ENCODE data around the gene E2F1. TPM values are rescaled to one million over a fixed set of nuclear protein-coding genes. Genes with fewer than 3 reads are reported as not detected.
A peak's percentile ranks its signal among the peaks of the same experiment; 100 is the strongest.

The E2F1 gene
- total and polyA plus RNA-seq, 2 donors (not counting 3 experiments of a cell fraction or from before 2014, with no cell fraction given) = 20.7 to 29.6 TPM

GRCh38 chr20:33733654-33734576, 47.7 kb upstream of the E2F1 start:
- CTCF ChIA-PET = interaction anchor here (0.6 to 1.9 kb wide), 4 partner anchors 46 to 129 kb away, joined by 3 to 11 read pairs (median 6); no protein-coding TSS in a partner anchor
- no TSS peak for BruUV-seq (replicated peaks)
- TF ChIP-seq POLR2AphosphoS5 (IDR thresholded peaks at IDR 0.05; ENCODE audit: insufficient read depth, low read depth, low read length) (no peak), POLR2A (IDR thresholded peaks at IDR 0.05; ENCODE audit: low read depth, low read length) (no peak), JUN (IDR thresholded peaks at IDR 0.05; ENCODE audit: borderline replicate concordance, insufficient read depth, insufficient read length, low read depth) (no peak), MAX (IDR thresholded peaks at IDR 0.05; ENCODE audit: insufficient read depth, insufficient read length) (no peak), FOS (IDR thresholded peaks at IDR 0.05; ENCODE audit: borderline replicate concordance, insufficient read depth, low read length) (no peak), EZH2 (IDR thresholded peaks at IDR 0.05; ENCODE audit: borderline replicate concordance, low read depth, low read length, severe bottlenecking) (no peak), GATA2 (IDR thresholded peaks at IDR 0.05; ENCODE audit: insufficient read depth, insufficient read length, low read depth, low read length) (no peak), CTCF (IDR thresholded peaks at IDR 0.05; ENCODE audit: extremely low read depth in 1 of 2, insufficient read depth in 1 of 2, low read depth in 1 of 2, low read length in 2 of 2) (no peak), MYC (IDR thresholded peaks at IDR 0.05; ENCODE audit: low read depth, low read length) (no peak)
- Histone ChIP-seq H3K4me1 (ENCODE audit: control insufficient read depth, extremely low read depth, insufficient read depth, low read length) (peaks cover 22% of the 10 kb centered on the region), H3K27me3 (ENCODE audit: control insufficient read depth in 2 of 2, insufficient read depth in 2 of 2, low read length in 2 of 2) (no peaks in the 10 kb centered on the region), H3K27ac (ENCODE audit: insufficient read depth, low read depth, low read length) (peak overlapping the region; percentile 13), H3K36me3 (ENCODE audit: control insufficient read depth in 2 of 2, extremely low read depth in 1 of 2, insufficient read depth in 2 of 2, low read length in 2 of 2) (no peaks in the 10 kb centered on the region), H3K9me3 (replicated peaks; ENCODE audit: control insufficient read depth, insufficient read depth, low read length) (peaks cover 4% of the 10 kb centered on the region), H4K20me1 (replicated peaks; ENCODE audit: control insufficient read depth, extremely low read depth, insufficient read depth, low read length) (no peaks in the 10 kb centered on the region), H3K4me3 (replicated peaks in 1 of 3; ENCODE audit: insufficient read depth in 1 of 3, low read depth in 1 of 3, low read length in 3 of 3) (no peak overlapping the region), H3K79me2 (ENCODE audit: control insufficient read depth, insufficient read depth, low read length) (no peaks in the 10 kb centered on the region), H2AFZ (ENCODE audit: low read depth, low read length) (peak overlapping the region; percentile 59), H3K4me2 (ENCODE audit: insufficient read depth, low read length) (peak overlapping the region; percentile 54), H3K9me1 (replicated peaks; ENCODE audit: control insufficient read depth, extremely low read depth, insufficient read depth, low read length) (no peaks in the 10 kb centered on the region), H3K9ac (replicated peaks; ENCODE audit: extremely low read depth, insufficient read depth, low read length) (no peak overlapping the region)
- intact Hi-C loops (cut with micrococcal nuclease) = loop anchor here (5.0 kb wide), 4 partner anchors 47 to 393 kb away; partner anchors contain the start of gene E2F1
- dilution Hi-C loops (cut with MboI; ENCODE audit: extremely low pct_ligation_motif_present, low sequenced_read_pairs) = no loop called here
- peak; percentile 53 for DNase-seq (ENCODE audit: low read depth, low spot score)
- peak; percentile 52 for FAIRE-seq
- POLR2A ChIA-PET = no interaction called here
